SU-DHL-6 (cell line): Measurements from ENCODE around the gene HTR3C.

Experiments used
- H2AFZ ChIP-seq: fragments of 200-600 bp; sonication (generic); 2 replicates; pipeline ENCODE4 v1.6.1; 2014; ENCODE audit warnings: low read depth, mild to moderate bottlenecking, moderate library complexity, mixed read lengths, antibody characterized with exemption, low read length; ENCODE audit not compliant: severe bottlenecking
- H3F3A ChIP-seq: fragments of 200-600 bp; shearing (Covaris generic); 2 replicates; pipeline ENCODE4 v1.6.0; 2016; ENCODE audit warnings: antibody characterized with exemption, mild to moderate bottlenecking; ENCODE audit not compliant: insufficient read depth
- H3K27ac ChIP-seq: fragments of 200-600 bp; sonication (generic); 2 replicates; pipeline ENCODE4 v1.5.1; 2016; ENCODE audit warnings: low read depth, mild to moderate bottlenecking, low read length, moderate library complexity, mixed read lengths
- H3K27me3 ChIP-seq: fragments of 200-600 bp; sonication (generic), shearing (Covaris generic); 2 replicates; pipeline ENCODE4 v1.6.0; 2014; ENCODE audit warnings: mild to moderate bottlenecking, low read length
- H3K36me3 ChIP-seq: fragments of 200-600 bp; sonication (generic); 2 replicates; pipeline ENCODE4 v1.6.1; 2014; ENCODE audit warnings: mild to moderate bottlenecking, low read length, mixed read lengths
- H3K4me2 ChIP-seq: fragments of 300-600, 200-600 bp; shearing (Covaris generic), sonication (generic); 2 replicates; pipeline ENCODE4 v1.6.0; 2014; ENCODE audit warnings: low read length, low read depth, mild to moderate bottlenecking; ENCODE audit not compliant: poor library complexity, severe bottlenecking
- H3K4me3 ChIP-seq: fragments of 200-600 bp; sonication (generic); 2 replicates; pipeline ENCODE4 v1.5.1; 2014; ENCODE audit warnings: antibody characterized with exemption, low read length, mild to moderate bottlenecking, mixed read lengths; ENCODE audit not compliant: insufficient read depth, poor library complexity, severe bottlenecking
- H3K79me2 ChIP-seq: fragments of 200-600 bp; sonication (generic); 2 replicates; pipeline ENCODE4 v1.6.1; 2014; ENCODE audit warnings: mild to moderate bottlenecking, low read length, moderate library complexity; ENCODE audit not compliant: insufficient read depth
- H3K9ac ChIP-seq: fragments of 200-600 bp; sonication (generic); 2 replicates; pipeline ENCODE4 v1.7.0; 2014; ENCODE audit warnings: mild to moderate bottlenecking, low read length
- H3K9me2 ChIP-seq: fragments of 200-600 bp; sonication (generic); replicated peaks from 2 replicates; pipeline ENCODE4 v1.6.1; 2014; ENCODE audit warnings: low read length; ENCODE audit not compliant: insufficient read depth
- H3K9me3 ChIP-seq: fragments of 200-600 bp; sonication (generic); 2 replicates; pipeline ENCODE4 v1.6.1; 2014; ENCODE audit warnings: low read length, mixed read lengths; ENCODE audit not compliant: insufficient read depth
- H4K20me1 ChIP-seq: fragments of 200-600 bp; sonication (generic); 2 replicates; pipeline ENCODE4 v1.6.1; 2014; ENCODE audit warnings: low read depth, mild to moderate bottlenecking, antibody characterized with exemption, low read length, moderate library complexity, mixed read lengths
- CTCF ChIP-seq: fragments of 200-600 bp; sonication (generic); IDR thresholded peaks from one replicate; pipeline ENCODE4 v1.5.1; 2017; ENCODE audit warnings: antibody characterized with exemption, mild to moderate bottlenecking, low read length, moderate library complexity; ENCODE audit not compliant: insufficient read depth, poor library complexity, severe bottlenecking
- EZH2phosphoT487 ChIP-seq: fragments of 200-600 bp; sonication (generic), shearing (Covaris generic); conservative IDR thresholded peaks from 2 replicates; pipeline ENCODE4 v1.6.1; 2018; ENCODE audit warnings: mild to moderate bottlenecking, antibody characterized with exemption, low read length, moderate library complexity, mixed read lengths

The HTR3C gene

GRCh38 chr3:184099806-184100686 lies 47.2 kb downstream of the HTR3C start:
- no peak overlapping the region for H3K4me3 ChIP-seq

More at GRCh38 chr3:184099806-184100686, 47.2 kb downstream of the HTR3C start:
- H3K9me3 ChIP-seq: no peaks in the 10 kb centered on the region
- H3K9ac ChIP-seq: no peak overlapping the region
- H3F3A ChIP-seq: no peaks in the 10 kb centered on the region
- H3K27ac ChIP-seq: no peak overlapping the region
- no peaks in the 10 kb centered on the region for H3K79me2 ChIP-seq
- TF ChIP-seq EZH2phosphoT487 (no peak), CTCF (no peak)
- no peaks in the 10 kb centered on the region for H4K20me1 ChIP-seq
- H2AFZ ChIP-seq: no peak overlapping the region
- H3K27me3 ChIP-seq: no peaks in the 10 kb centered on the region
- no peaks in the 10 kb centered on the region for H3K9me2 ChIP-seq
- no peak overlapping the region for H3K4me2 ChIP-seq
- no peaks in the 10 kb centered on the region for H3K36me3 ChIP-seq
